ENCODE measurements around the gene ASPSCR1. TPM values are rescaled to one million over a fixed set of nuclear protein-coding genes. Genes with fewer than 3 reads are reported as not detected.
A peak's percentile ranks its signal among the peaks of the same experiment; 100 is the strongest.

The ASPSCR1 gene
- total and polyA plus RNA-seq, 9 of the 15 experiments (the other 6 are each of a cell fraction or from before 2014, with no cell fraction given), result 0.90 to 36.9 (median 11.6) TPM

GRCh38 chr17:82037092-82037888, 59.9 kb downstream of the ASPSCR1 start, which contains the start of gene DCXR (continued):
- TF ChIP-seq BCLAF1 (IDR thresholded peaks at IDR 0.05; ENCODE audit: borderline replicate concordance in 1 of 2, control insufficient read depth in 1 of 2, low read depth in 2 of 2, low read length in 1 of 2) (no peak), XRCC3 (IDR thresholded peaks at IDR 0.05) (no peak), SOX6 (IDR thresholded peaks at IDR 0.05) (peak; percentile 64), HDAC3 (IDR thresholded peaks at IDR 0.05; ENCODE audit: borderline replicate concordance, partially characterized antibody) (no peak), HCFC1 (IDR thresholded peaks at IDR 0.05; ENCODE audit: low read depth, low read length) (peak; percentile 18; the same call in 1 of the 2 replicates), CREM (IDR thresholded peaks at IDR 0.05; ENCODE audit: low read depth) (peak; percentile 61; the same call in 1 of the 2 replicates), E2F4 (CRISPR knock-in tag; IDR thresholded peaks at IDR 0.05; ENCODE audit: low read depth) (0 out of 2 replicates have a peak, but pooled peaks have one; percentile 14), GMEB1 (CRISPR knock-in tag; IDR thresholded peaks at IDR 0.05) (no peak), PRPF4 (IDR thresholded peaks at IDR 0.05; ENCODE audit: insufficient read depth, low read depth, low read length, poor library complexity, severe bottlenecking) (peak; percentile 61), GATA2 (CRISPR knock-in tag; IDR thresholded peaks at IDR 0.05) (no peak), ZBED1 (IDR thresholded peaks at IDR 0.05) (no peak; the same call in 1 of the 2 replicates), ZNF140 (CRISPR knock-in tag; IDR thresholded peaks at IDR 0.05) (no peak), RBM15 (IDR thresholded peaks at IDR 0.05; ENCODE audit: insufficient read depth, low read length) (no peak), ZNF197 (CRISPR knock-in tag; IDR thresholded peaks at IDR 0.05; ENCODE audit: low read depth) (no peak), MLX (CRISPR knock-in tag; conservative IDR thresholded peaks at IDR 0.05) (0 out of 4 replicates have a peak, but pooled peaks of 1 of the 2 experiments have one; percentile 29), ILK (tag; IDR thresholded peaks at IDR 0.05; ENCODE audit: borderline replicate concordance, low read depth) (no peak), FOXP4 (CRISPR knock-in tag; IDR thresholded peaks at IDR 0.05; ENCODE audit: borderline replicate concordance) (no peak; the same call in 1 of the 2 replicates)

Data from K562 (cell line).